ENCODE measurements around the gene OR8B3. TPM values are rescaled to one million over a fixed set of nuclear protein-coding genes. Genes with fewer than 3 reads are reported as not detected.
"Not testable (repeated sequence)": the region's sequence is repeated elsewhere in the genome, so short reads cannot be mapped to it uniquely, and the experiment has no call there.

OR8B3 gene
- total RNA-seq, 1 donor from 2014 or later, result not detected

DNA sequence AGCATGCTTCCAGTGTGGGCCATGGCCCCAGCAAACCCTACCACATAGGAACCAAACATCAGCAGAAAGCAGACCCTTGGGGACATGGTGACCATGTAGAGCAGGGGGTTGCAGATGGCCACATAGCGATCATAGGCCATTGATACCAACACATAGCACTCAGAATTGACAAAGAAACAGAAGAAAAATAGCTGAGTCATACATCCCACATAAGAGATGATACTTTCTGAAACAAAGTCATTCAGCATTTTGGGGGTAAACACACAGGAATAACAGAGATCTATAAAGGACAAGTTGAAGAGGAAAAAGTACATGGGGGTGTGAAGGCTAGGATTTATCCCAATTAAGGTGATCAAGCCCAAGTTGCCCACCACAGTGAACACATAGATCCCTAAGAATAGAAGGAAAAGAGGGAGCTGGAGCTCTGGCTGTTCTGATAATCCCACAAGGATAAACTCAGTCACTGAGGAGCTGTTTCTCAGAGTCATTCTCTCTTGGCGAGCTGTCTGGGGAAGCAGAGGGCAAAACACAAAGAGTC is 25.6 kb upstream of the OR8B3 start, which contains the start of gene OR8B4:
TSS of gene OR8B4 (minus strand) at position 488 of the 538 bp plus-strand sequence. CDS start at position 488, 0 bp downstream.
- intact Hi-C loops (cut with DNase I), result no loop called here
- no peak for ATAC-seq

DNA sequence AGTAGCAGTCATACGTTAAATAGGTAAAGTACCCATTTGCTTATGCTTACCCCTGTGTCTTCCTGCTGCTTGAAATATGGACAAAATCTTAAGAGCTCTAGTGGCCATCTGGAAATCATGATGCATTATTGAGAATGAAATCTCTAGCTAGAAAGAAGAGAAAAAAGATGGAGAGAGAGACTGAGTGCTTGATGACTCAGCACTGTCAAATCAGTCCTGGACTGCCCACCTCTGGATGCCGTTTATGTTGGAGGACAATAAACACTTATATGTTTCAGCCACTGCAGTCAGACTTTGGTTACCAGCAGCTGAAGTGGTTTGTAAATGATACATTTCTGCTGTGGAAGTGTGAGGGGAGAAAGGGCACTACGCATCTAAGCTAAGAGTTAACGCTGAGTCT is 22.2 kb upstream of the OR8B3 start:
- intact Hi-C loops (cut with DNase I), result no loop called here
- no peak for ATAC-seq

More for the DNA sequence above, 25.6 kb upstream of the OR8B3 start, which contains the start of gene OR8B4:
- TF ChIP-seq, protein P1, sequence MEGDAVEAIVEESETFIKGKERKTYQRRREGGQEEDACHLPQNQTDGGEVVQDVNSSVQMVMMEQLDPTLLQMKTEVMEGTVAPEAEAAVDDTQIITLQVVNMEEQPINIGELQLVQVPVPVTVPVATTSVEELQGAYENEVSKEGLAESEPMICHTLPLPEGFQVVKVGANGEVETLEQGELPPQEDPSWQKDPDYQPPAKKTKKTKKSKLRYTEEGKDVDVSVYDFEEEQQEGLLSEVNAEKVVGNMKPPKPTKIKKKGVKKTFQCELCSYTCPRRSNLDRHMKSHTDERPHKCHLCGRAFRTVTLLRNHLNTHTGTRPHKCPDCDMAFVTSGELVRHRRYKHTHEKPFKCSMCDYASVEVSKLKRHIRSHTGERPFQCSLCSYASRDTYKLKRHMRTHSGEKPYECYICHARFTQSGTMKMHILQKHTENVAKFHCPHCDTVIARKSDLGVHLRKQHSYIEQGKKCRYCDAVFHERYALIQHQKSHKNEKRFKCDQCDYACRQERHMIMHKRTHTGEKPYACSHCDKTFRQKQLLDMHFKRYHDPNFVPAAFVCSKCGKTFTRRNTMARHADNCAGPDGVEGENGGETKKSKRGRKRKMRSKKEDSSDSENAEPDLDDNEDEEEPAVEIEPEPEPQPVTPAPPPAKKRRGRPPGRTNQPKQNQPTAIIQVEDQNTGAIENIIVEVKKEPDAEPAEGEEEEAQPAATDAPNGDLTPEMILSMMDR (IDR thresholded peaks at IDR 0.05), result no peak
- DNase-seq, result no peak
- Histone ChIP-seq H3K27me3 (ENCODE audit: low read depth) (no peaks in the 10 kb centered on the region), H3K36me3 (no peaks in the 10 kb centered on the region), H3K9me3 (no peaks in the 10 kb centered on the region), H3K27ac (no peak within 1 kb of the TSS), H3K4me1 (no peaks in the 10 kb centered on the region), H3K4me3 (no peak within 1 kb of the TSS)

DNA sequence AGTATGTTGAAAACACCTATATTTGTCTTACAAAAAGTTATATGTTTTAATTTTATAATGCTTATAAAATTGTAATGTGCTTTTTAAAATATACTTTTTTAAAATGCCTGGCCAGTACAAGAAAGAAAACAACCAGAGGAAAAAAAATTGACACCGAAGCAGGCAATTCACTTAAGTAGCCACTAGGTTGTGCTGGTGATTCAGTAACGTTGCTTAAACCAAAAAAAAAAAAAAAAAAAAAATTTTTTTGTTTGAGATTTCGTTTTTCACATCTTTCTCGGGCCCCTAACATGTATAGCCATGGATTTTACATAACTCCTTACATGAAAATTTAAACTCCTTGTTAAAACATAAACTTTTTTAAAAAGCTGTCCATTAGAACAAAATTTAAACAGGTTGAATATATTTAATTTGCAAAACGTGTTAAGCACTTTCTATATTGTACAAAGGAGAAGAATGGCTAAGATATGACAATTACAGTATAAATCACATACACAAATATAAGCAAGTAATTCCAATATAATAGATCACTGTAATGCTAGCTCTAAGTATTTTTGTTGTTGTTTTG is 16.6 kb upstream of the OR8B3 start:
- Histone ChIP-seq H3K36me3 (no peaks in the 10 kb centered on the region), H3K9me3 (no peaks in the 10 kb centered on the region), H3K4me1 (no peaks in the 10 kb centered on the region), H3K27ac (no peak overlapping the region), H3K27me3 (ENCODE audit: low read depth) (no peaks in the 10 kb centered on the region), H3K4me3 (no peak overlapping the region)
- ATAC-seq, result no peak
- TF ChIP-seq, protein P1 (IDR thresholded peaks at IDR 0.05), result peak; percentile 85
- DNase-seq, result no peak
- intact Hi-C loops (cut with DNase I), result loop anchor here (10.0 kb wide), 1 partner anchor 169 kb away; no protein-coding TSS in a partner anchor

More for the DNA sequence above, 22.2 kb upstream of the OR8B3 start:
- DNase-seq, result no peak
- TF ChIP-seq, protein P1 (IDR thresholded peaks at IDR 0.05), result no peak
- Histone ChIP-seq H3K27me3 (ENCODE audit: low read depth) (no peaks in the 10 kb centered on the region), H3K36me3 (no peaks in the 10 kb centered on the region), H3K4me3 (no peak overlapping the region), H3K27ac (no peak overlapping the region), H3K9me3 (no peaks in the 10 kb centered on the region), H3K4me1 (no peaks in the 10 kb centered on the region)

DNA sequence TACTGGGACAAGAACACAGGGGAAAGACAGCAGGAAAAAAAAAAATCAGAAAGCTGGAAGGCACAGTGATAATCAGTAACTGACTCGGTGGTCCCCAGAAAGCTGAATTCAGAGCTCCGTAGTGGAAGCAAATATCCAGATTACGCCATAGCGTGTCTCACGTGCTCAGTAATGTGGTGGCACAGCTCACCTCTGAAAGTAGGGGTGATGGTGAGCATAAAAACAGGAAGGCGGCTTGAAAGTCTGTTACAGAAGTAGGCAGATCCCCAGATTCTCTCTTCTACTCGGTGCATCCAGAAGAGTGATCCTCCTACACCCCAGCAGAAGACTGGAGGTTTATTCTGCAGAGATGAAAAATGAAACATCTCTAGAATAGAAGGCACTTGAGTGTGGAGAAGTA is 11.1 kb upstream of the OR8B3 start:
- intact Hi-C loops (cut with DNase I), result loop anchor here (10.0 kb wide), 1 partner anchor 175 kb away; no protein-coding TSS in a partner anchor
- no peak for DNase-seq
- no peaks in the 10 kb centered on the region for H3K27me3 ChIP-seq (ENCODE audit: low read depth)
- TF ChIP-seq, protein P1 (IDR thresholded peaks at IDR 0.05), result no peak
- no peak overlapping the region for H3K4me3 ChIP-seq
- no peaks in the 10 kb centered on the region for H3K9me3 ChIP-seq
- no peaks in the 10 kb centered on the region for H3K36me3 ChIP-seq
- no peak overlapping the region for H3K27ac ChIP-seq
- ATAC-seq, result no peak
- H3K4me1 ChIP-seq, result no peaks in the 10 kb centered on the region

DNA sequence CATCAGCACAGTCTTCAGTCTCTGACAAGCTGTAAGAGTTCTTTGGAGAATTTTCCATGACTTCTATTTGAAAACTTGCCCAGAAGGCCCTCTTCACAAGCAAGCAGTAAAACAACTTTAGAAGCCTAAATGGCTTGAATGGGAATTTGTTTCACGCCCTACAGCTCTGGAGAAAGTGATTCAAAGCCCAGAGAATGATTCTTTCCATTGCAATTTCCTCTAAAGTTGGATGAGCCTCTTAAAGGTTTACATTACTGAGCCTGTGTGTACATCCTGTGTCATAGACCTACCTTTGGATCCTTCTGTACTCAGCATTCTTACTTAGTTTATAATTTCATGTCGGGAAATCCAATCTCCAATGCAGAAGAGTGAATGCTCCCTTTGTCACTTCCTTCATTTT is 6.8 kb upstream of the OR8B3 start:
- intact Hi-C loops (cut with DNase I), result no loop called here
- no peak overlapping the region for H3K27ac ChIP-seq
- ATAC-seq (no peak), DNase-seq (no peak)
- H3K27me3 ChIP-seq (ENCODE audit: low read depth), result no peaks in the 10 kb centered on the region
- H3K4me1 ChIP-seq, result no peaks in the 10 kb centered on the region
- TF ChIP-seq, protein P1 (IDR thresholded peaks at IDR 0.05), result no peak
- H3K36me3 ChIP-seq, result no peaks in the 10 kb centered on the region
- H3K9me3 ChIP-seq, result no peaks in the 10 kb centered on the region
- H3K4me3 ChIP-seq, result no peak overlapping the region

DNA sequence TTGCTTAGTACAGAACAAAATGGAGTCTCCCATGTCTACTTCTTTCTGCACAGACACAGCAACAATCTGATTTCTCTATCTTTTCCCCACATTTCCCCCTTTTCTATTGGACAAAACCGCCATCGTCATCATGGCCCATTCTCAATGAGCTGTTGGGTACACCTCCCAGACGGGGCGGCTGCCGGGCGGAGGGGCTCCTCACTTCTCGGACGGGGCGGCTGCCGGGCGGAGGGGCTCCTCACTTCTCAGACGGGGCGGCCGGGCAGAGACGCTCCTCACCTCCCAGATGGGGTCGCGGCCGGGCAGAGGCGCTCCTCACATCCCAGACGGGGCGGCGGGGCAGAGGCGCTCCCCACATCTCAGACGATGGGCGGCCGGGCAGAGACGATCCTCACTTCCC is 4.4 kb upstream of the OR8B3 start:
- H3K9me3 ChIP-seq; H3K27ac ChIP-seq; DNase-seq; ATAC-seq; H3K4me3 ChIP-seq; H3K27me3 ChIP-seq (ENCODE audit: low read depth); H3K4me1 ChIP-seq; H3K36me3 ChIP-seq; intact Hi-C loops (cut with DNase I): not testable (repeated sequence)

All from lower lobe of right lung (tissue), 2 donors.